ENCODE data around the gene ERF. TPM values are rescaled to one million over a fixed set of nuclear protein-coding genes. Genes with fewer than 3 reads are reported as not detected.

Gene ERF
- polyA plus RNA-seq, 1 donor, result 33.8 TPM

DNA sequence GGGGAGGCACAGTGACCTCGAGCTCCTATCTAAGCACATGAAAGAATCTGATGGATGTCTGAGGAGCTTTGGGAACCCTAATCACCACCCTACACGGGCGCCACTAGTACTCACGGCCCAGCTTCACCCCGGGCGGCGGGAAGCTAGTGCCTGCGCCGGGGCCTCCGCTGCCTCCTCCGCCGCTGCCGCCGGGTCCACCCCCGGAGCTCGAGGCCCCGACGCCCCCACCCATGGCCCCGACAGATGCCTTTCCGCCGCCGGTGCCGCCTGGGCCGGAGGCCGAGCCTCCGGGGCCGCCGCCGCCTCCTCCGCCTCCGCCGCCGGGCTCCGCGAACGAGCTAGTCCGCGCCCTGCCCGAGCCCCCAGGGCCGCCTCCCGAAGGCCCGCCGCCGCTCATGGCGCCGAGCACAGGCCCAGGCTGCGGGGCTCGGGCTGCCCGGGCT lies 12.8 kb downstream of the ERF start:
- no peak for DNase-seq (ENCODE audit: low read depth)

DNA sequence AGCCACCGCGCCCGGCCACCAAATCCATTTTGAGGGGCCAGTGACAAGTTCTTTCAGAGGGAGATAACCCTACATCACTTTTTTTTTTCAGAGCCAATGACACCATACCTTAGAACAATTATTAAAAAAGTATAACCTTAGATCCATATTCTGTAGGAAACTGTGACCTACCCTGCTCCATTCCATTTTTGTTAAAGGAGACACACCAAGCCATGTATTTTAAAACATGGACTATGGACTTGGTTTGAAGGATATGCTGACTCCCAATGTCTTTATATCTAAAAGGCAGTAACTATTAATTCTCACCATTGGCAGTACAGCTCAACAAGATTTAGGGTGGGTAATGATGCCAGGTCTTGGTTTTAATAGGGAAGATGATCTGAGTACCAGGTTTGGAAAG lies 13.6 kb downstream of the ERF start:
- DNase-seq (ENCODE audit: low read depth), result no peak

- no peak for DNase-seq (ENCODE audit: low read depth)
Measured at GRCh38 chr19:42239544-42240220, 15.2 kb downstream of the ERF start.

- no peak for DNase-seq (ENCODE audit: low read depth)
Measured at GRCh38 chr19:42235181-42235580, 19.7 kb downstream of the ERF start.

DNA sequence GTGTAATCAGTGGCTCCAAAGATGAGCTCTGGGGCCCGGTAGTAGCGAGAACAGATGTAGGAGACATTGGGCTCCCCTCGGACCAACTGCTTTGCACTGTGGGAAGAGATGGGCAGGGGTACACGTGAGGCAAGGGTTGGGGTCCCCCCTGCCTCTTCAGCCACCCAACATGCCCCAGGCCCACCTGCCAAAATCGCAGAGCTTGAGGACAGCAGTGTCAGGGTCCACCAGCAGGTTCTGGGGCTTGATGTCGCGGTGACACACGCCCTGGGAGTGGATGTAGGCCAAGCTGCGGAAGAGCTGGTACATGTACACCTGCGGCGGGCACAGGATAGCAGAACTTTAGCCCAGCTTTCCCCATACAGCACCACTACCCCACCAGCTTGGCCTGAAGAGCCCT lies 20.6 kb downstream of the ERF start:
- DNase-seq (ENCODE audit: low read depth), result no peak

DNA sequence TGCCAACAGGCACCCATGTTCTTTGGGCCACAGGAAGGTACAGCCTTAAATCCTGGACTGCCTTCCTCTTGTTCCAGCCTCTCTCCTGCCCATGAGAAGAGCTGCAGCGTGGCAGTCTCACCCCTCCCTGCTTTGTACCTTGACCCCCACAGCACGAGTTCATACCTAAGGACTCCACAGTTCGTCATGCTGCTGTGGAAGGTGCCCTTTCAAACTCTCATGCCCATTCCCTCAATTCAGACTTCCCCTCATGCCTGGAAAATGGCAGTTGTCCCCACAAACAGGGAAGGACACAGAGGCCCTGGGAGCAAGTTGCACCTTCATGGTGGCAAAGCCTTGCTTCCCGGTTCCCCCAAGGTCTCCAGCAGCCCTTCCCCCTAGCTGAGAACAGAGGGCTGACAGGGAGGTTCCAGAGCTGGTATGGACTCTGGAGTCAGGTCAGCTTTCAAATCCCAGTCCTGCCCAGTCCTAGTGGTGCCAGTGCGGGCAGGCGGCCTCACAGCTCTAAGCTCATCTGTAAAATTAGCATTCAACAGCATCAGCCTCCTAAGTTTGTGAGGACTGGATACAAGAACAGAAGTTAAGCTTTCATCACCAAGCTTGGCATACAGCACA lies 21.1 kb downstream of the ERF start:
- DNase-seq (ENCODE audit: low read depth), result no peak

DNA sequence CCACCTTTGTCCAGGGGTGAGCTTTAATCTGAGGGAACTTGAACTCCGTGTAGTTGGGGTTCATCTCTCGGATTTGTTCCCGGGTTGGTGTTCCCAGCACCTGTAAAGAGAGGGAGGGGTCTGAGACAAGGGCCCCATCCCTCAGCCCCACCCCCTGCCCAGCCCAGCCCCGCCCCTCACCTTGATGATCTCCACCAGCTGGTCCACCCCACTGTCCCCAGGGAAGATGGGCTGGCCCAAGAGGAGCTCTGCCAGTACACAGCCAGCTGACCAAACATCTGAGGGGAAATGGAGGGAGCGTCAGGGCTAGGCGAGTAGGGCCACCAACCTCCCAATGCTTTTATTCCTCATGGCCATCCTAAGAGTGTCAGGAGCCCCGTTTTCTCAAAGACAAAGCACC lies 21.8 kb downstream of the ERF start:
- DNase-seq (ENCODE audit: low read depth), result no peak

GRCh38 chr19:42232435-42232834 lies 22.5 kb downstream of the ERF start:
- no peak for DNase-seq (ENCODE audit: low read depth)

DNA sequence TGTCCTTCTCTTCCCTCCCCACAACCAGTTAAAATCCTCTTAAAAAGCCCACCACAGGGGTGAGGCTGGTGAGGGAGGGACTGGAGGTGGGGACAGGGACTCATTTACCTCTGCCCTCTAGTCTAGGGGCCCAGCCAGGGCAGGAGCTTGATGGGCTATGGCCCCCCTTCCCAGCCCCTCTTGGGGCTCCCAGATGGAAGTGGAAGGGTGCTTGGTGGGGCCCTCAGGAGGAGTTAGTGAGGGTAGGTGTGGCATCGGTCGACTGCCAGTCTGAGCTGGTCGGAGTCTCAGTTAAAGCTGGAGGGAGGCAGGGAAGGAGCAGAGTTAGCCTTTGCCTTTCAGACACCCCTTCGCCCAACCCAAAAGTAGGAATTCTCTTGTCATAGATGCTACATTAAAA lies 24.4 kb downstream of the ERF start:
- DNase-seq (ENCODE audit: low read depth), result no peak

DNA sequence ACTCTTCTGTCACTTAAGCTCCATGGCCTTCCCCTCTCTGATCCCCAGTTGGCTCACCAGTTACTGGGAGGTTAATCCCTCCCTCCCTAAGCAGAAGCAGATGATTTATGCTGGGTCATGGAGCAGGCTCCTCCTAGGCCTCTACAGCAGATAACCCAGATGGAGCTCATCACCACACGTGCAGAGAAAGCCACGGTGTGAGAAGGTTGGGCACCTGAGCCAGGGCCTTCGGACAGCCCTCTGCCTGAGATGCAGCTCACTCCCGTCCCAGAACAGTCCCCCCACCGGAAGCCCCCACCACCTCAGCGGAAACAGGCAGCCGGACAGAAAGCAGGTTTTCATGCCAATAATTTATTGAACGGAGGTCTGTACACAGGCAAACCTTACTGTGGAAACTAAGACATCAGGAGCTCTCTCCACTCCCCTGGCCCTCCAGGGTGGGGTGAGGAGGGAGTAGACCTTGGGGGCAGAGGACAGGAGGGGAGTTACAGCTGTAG lies 25.0 kb downstream of the ERF start:
- no peak for DNase-seq (ENCODE audit: low read depth)

- no peak for DNase-seq (ENCODE audit: low read depth)
Measured at GRCh38 chr19:42229301-42229854, 25.6 kb downstream of the ERF start.

DNA sequence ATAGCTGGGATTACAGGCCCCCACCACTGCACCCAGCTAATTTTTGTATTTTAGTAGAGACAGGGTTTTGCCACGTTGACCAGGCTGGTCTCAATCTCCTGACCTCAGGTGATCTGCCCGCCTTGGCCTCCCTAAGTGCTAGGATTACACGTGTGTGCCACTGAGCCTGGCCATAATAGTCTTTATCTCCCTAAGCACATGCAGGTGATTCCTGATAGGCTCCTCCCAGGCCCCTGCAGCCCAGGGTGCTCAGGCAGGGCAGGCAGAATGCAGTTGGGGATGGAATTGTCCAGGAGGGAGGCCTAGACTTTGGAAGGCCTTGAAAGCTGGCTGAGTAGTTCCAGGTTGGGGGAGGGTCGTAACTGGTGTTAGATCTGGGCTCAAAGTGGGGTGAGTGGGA lies 26.3 kb downstream of the ERF start:
- no peak for DNase-seq (ENCODE audit: low read depth)

DNA sequence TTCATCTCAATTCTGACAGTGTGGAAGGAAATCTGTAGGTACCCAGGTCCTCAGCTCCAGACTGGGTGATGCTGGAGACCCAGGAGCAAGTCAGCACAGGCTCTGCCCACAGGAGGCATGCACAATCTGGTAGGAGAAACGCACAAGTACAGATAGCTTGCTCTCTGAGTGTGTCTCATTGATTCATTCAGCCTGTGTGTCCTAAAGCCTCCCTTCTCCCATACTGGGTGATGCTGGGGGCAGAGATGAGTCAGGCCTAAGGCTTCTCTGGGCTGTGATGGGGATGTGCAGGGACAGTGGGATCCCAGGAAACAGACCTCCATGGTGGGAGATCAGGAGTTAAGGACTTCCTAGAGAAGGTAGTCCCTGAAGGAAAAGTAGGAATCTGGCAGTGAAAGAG lies 28.0 kb downstream of the ERF start:
- DNase-seq (ENCODE audit: low read depth), result no peak

DNA sequence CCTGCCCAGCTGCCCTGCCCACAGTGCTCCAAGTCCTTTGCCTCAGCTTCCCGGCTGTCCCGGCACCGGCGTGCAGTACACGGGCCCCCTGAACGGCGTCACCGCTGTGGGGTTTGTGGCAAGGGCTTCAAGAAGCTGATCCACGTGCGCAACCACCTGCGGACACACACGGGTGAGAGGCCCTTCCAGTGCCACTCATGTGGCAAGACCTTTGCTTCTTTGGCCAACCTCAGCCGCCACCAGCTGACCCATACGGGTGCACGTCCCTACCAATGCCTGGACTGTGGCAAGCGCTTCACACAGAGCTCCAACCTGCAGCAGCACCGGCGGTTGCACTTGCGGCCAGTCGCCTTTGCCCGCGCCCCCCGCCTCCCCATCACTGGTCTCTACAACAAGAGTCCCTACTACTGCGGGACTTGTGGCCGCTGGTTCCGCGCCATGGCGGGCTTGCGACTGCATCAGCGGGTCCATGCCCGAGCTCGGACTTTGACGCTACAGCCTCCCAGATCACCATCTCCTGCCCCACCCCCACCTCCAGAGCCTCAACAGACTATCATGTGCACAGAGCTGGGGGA lies 29.1 kb downstream of the ERF start:
- no peak for DNase-seq (ENCODE audit: low read depth)

DNA sequence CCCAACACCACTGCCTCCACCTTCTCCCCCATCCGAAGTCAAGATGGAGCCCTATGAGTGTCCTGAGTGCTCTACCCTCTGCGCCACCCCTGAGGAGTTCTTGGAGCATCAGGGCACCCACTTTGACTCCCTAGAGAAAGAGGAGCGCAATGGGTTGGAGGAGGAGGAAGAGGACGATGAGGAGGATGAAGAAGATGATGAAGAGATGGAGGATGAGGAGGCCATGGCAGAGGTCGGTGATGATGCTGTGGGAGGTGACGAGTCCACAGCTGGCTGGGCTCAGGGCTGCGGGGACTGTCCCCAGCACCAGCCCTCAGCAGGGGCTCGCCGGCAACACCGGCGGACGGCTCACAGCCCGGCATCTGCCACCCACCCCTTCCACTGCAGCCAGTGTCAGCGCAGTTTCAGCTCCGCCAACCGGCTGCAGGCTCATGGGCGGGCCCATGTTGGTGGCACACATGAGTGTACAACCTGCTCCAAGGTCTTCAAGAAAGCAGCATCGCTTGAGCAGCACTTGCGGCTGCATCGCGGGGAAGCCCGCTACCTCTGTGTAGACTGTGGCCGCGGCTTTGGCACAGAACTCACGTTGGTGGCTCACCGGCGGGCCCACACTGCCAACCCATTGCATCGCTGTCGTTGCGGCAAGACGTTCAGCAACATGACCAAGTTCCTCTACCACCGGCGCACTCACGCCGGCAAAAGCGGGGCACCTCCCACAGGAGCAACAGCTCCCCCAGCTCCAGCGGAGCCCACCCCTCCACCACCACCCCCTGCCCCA lies 29.8 kb downstream of the ERF start:
- no peak for DNase-seq (ENCODE audit: low read depth)

- DNase-seq (ENCODE audit: low read depth), result no peak
Measured at GRCh38 chr19:42220751-42221097, 34.2 kb downstream of the ERF start.

DNA sequence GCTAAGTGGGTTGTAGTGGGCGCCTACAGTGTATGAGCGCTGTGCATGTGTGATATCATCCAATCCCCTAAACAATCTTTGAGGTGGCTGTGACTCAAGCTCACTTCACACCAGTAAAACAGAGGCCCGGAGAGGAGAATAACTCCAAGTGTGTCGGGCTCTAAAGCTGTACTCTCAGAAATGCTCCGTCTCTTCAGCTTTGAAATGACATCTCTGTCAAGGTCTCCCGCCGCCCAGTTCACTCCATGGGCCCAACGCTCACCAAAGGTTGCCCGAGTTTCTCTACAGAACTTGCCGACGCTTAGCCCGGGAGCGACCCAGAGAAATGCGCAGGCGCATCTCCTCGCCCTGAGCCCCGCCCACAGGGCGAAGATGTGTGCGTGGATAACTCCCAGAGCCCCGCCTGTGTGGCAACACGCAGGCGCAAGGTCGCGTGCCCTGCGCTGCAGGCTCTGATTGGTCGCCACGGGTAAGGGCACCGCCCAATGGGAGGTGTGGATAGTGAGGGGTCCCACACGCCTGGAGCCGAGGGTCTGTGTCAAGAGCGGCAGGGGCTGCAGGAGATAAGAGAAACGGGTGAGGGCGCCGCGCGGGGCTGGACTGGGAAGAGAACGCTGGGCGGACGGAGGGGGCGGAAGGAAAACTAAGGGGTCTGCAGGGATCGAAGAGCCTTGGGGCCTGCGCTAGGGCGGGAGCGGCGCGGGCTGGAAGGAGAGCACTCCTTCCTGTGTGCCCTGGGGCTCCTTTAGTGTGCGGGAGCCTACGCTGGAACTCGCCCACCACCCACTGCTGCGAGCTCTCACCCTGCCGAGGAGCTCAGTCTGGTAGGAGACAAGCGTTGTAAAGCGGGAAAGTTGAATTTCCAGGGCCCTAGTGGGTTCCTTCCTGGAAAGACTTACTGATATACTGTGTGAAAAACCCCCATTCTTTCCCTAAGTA lies 34.8 kb downstream of the ERF start, which contains the start of gene ZNF526:
Gene ZNF526 (plus strand): TSS at position 501 of the 939 bp plus-strand sequence. CDS start 4,092 bp downstream, outside the sequence.
- peak; percentile 96 for DNase-seq (ENCODE audit: low read depth)

- peak; percentile 91 for DNase-seq (ENCODE audit: low read depth)
Measured at GRCh38 chr19:42217520-42218437, 37.1 kb downstream of the ERF start, which contains the start of gene DEDD2. Gene DEDD2, minus strand, starts transcription at chr19:42217677. Its CDS starts 670 bp downstream, at chr19:42217007.

DNA sequence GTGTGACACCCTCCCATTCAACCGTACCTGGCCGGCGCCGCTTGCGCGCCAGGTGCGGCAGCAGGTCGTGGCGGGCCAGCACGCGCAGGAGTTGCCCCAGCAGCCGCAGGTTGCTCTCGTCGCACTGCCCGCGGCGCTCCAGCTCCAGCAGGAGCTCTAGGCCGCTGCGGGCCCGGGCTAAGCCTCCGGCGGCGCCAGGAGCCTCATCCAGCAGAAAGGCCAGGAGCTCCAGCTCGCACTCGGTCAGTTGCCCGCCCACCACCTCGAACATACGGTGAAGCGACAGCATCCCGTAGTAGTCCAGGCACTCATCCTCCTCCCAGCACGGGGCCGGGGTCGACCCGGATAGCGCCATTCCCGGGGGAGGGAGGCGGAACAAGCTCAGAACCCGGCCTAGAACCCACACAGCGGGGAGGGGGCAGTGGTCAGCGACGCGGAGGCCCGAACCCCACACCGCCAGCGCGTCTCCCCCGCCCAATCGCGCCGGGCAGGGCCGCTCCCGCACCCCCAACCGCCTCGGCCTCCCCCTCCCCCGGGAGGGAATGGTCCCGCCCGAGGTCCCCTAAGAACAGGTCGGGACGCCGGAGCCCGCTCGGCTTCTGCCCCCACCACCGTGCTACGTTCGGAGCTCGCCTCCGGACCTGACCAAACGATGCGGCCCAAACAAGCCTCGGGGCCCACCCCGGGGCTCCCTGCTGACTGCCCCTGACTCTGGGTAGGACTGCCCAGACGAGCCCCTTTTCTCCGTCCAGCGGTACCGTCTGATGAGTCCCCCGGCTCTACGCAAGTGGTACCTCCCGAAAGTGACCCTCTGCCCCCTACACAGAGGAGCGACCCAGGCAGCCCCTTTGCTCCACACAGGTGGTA lies 38.0 kb downstream of the ERF start:
- DNase-seq (ENCODE audit: low read depth), result no peak
